Right atrium auricular region (tissue), 2 donors: ENCODE results near the gene NEK10. TPM values are rescaled to one million over a fixed set of nuclear protein-coding genes. Genes with fewer than 3 reads are reported as not detected.

Experiments used
- DNase-seq: peaks from one replicate; pipeline ENCODE4 v3.0.0-alpha.2; 2019; ENCODE audit warnings: low spot score
- H3K27ac ChIP-seq, 2 donors: fragments of 200-600 bp; sonication (generic); 1 replicate in 1 of 2; 2 replicates in 1 of 2; pipeline ENCODE4 v1.5.1; 2016 to 2019
- H3K27me3 ChIP-seq, 2 donors: fragments of 200-600 bp; sonication (generic); one replicate each; pipeline versions ENCODE4 v1.5.1 to v1.6.0; 2017 to 2019
- H3K36me3 ChIP-seq: fragments of 200-600 bp; sonication (generic); one replicate; pipeline ENCODE4 v1.5.1; 2016
- H3K4me1 ChIP-seq, 2 donors: fragments of 200-600 bp; sonication (generic); one replicate each; pipeline versions ENCODE4 v1.5.1 to v1.6.0; 2017 to 2019
- H3K4me3 ChIP-seq, 2 donors: fragments of 200-600 bp; sonication (generic); 1 replicate in 1 of 2; 2 replicates in 1 of 2; pipeline ENCODE4 v1.5.1; 2017 to 2019; ENCODE audit warnings: mild to moderate bottlenecking in 1 of 2, moderate library complexity in 1 of 2
- H3K9me3 ChIP-seq, 2 donors: fragments of 200-600 bp; sonication (generic); one replicate each; pipeline ENCODE4 v1.5.1; 2019
- CTCF ChIP-seq, 2 donors: fragments of 200-600 bp; sonication (generic); IDR thresholded peaks; one replicate each; pipeline ENCODE4 v1.5.1; 2019; ENCODE audit warnings: antibody characterized with exemption in 2 of 2
- total RNA-seq, 2 donors: library from RNA; depleted of rRNA; stranded (reverse); fragments of >200 nt; gene quantifications; one replicate each; pipeline ENCODE4 v1.1.0, GENCODE V29; 2016

The NEK10 gene
- total RNA-seq, 2 donors from 2014 or later: 10.3 to 18.3 TPM

GRCh38 chr3:27146786-27147185 lies 222.4 kb downstream of the NEK10 start:
- Histone ChIP-seq H3K27me3 (no peaks in the 10 kb centered on the region), H3K9me3 (peaks cover 0 to 1% of the 10 kb centered on the region in 2 donors), H3K4me3 (no peak overlapping the region), H3K36me3 (no peaks in the 10 kb centered on the region), H3K4me1 (no peaks in the 10 kb centered on the region), H3K27ac (no peak overlapping the region)
- no peak for TF ChIP-seq CTCF (IDR thresholded peaks at IDR 0.05)
- no peak for DNase-seq

- no peak for TF ChIP-seq CTCF (IDR thresholded peaks at IDR 0.05)
- Histone ChIP-seq H3K9me3 (peaks cover 0 to 7% of the 10 kb centered on the region in 2 donors), H3K27me3 (no peaks in the 10 kb centered on the region), H3K4me1 (no peaks in the 10 kb centered on the region), H3K27ac (no peak overlapping the region), H3K36me3 (no peaks in the 10 kb centered on the region), H3K4me3 (no peak overlapping the region)
- DNase-seq: no peak
These were observed 223.5 kb downstream of the NEK10 start for GRCh38 chr3:27145719-27146118.

- peaks cover 0 to 7% of the 10 kb centered on the region in 2 donors for H3K9me3 ChIP-seq
- no peaks in the 10 kb centered on the region for H3K27me3 ChIP-seq
- no peak for DNase-seq
- H3K4me1 ChIP-seq: peaks cover 0 to 8% of the 10 kb centered on the region in 2 donors
- no peak overlapping the region for H3K4me3 ChIP-seq
- H3K27ac ChIP-seq: no peak overlapping the region
- no peak for TF ChIP-seq CTCF (IDR thresholded peaks at IDR 0.05)
- no peaks in the 10 kb centered on the region for H3K36me3 ChIP-seq
These were observed 227.5 kb downstream of the NEK10 start for GRCh38 chr3:27141668-27142067.

GRCh38 chr3:27138562-27138961 lies 230.6 kb downstream of the NEK10 start:
- H3K36me3 ChIP-seq: no peaks in the 10 kb centered on the region
- H3K27ac ChIP-seq: peak overlapping the region in 1 of 2 donors; percentile 10
- no peak for DNase-seq
- peaks cover 0 to 7% of the 10 kb centered on the region in 2 donors for H3K9me3 ChIP-seq
- no peak overlapping the region for H3K4me3 ChIP-seq
- no peak for TF ChIP-seq CTCF (IDR thresholded peaks at IDR 0.05)
- no peaks in the 10 kb centered on the region for H3K27me3 ChIP-seq
- peaks cover 0 to 11% of the 10 kb centered on the region in 2 donors for H3K4me1 ChIP-seq

- Histone ChIP-seq H3K27ac (no peak overlapping the region), H3K4me1 (peaks cover 0 to 11% of the 10 kb centered on the region in 2 donors)
These were observed 231.2 kb downstream of the NEK10 start for GRCh38 chr3:27138005-27138404.

More at GRCh38 chr3:27138005-27138404, 231.2 kb downstream of the NEK10 start:
- Histone ChIP-seq H3K36me3 (no peaks in the 10 kb centered on the region), H3K9me3 (peaks cover 0 to 7% of the 10 kb centered on the region in 2 donors), H3K27me3 (no peaks in the 10 kb centered on the region), H3K4me3 (no peak overlapping the region)
- no peak for TF ChIP-seq CTCF (IDR thresholded peaks at IDR 0.05)
- DNase-seq: no peak
